ENCODE data around the gene UGT2A3. TPM values are rescaled to one million over a fixed set of nuclear protein-coding genes. Genes with fewer than 3 reads are reported as not detected.

Gene UGT2A3
- total and polyA plus RNA-seq, 7 donors, result 16.9 to 28.0 (median 17.4) TPM; not detected in 4

GRCh38 chr4:68891678-68892077 is 59.9 kb downstream of the UGT2A3 start:
- TF ChIP-seq POLR2A (IDR thresholded peaks at IDR 0.05) (no peak), EP300 (IDR thresholded peaks at IDR 0.05) (no peak), POLR2AphosphoS5 (IDR thresholded peaks at IDR 0.05) (no peak), CTCF (IDR thresholded peaks at IDR 0.05) (no peak)
- Histone ChIP-seq H3K27me3 (no peaks in the 10 kb centered on the region), H3K36me3 (no peaks in the 10 kb centered on the region), H3K4me3 (no peak overlapping the region), H3K9me3 (no peaks in the 10 kb centered on the region), H3K27ac (no peak overlapping the region), H3K4me1 (no peaks in the 10 kb centered on the region)
- intact Hi-C loops (cut with DNase I), result no loop called here
- DNase-seq, result no peak
- 74 to 90% methylated on average over 3 of the region's 3 CpGs for WGBS, 2 donors

- DNase-seq, result no peak
- TF ChIP-seq CTCF (IDR thresholded peaks at IDR 0.05) (no peak), POLR2AphosphoS5 (IDR thresholded peaks at IDR 0.05) (no peak), EP300 (IDR thresholded peaks at IDR 0.05) (no peak)
- no peak overlapping the region for H3K4me3 ChIP-seq
- H3K9me3 ChIP-seq, result no peaks in the 10 kb centered on the region
- 83 to 88% methylated on average over 1 of the region's 1 CpG for WGBS, 2 donors
- no peaks in the 10 kb centered on the region for H3K36me3 ChIP-seq
- no peaks in the 10 kb centered on the region for H3K27me3 ChIP-seq
- no peak overlapping the region for H3K27ac ChIP-seq
- intact Hi-C loops (cut with DNase I), result loop anchor here (5.0 kb wide), 1 partner anchor 242 kb away; no protein-coding TSS in a partner anchor
- H3K4me1 ChIP-seq, result no peaks in the 10 kb centered on the region
These were observed 66.1 kb downstream of the UGT2A3 start for GRCh38 chr4:68885545-68885944.

GRCh38 chr4:68883870-68884269 is 67.7 kb downstream of the UGT2A3 start:
- no peak for TF ChIP-seq POLR2AphosphoS5 (IDR thresholded peaks at IDR 0.05)
- TF ChIP-seq EP300 (IDR thresholded peaks at IDR 0.05), result no peak
- no peak for TF ChIP-seq POLR2A (IDR thresholded peaks at IDR 0.05)
- no peak for TF ChIP-seq CTCF (IDR thresholded peaks at IDR 0.05)
- no peak for DNase-seq
- H3K36me3 ChIP-seq, result no peaks in the 10 kb centered on the region
- no peak overlapping the region for H3K4me3 ChIP-seq
- intact Hi-C loops (cut with DNase I), result no loop called here
- 28 to 54% methylated on average over 6 of the region's 6 CpGs for WGBS, 2 donors
- H3K9me3 ChIP-seq, result no peaks in the 10 kb centered on the region
- H3K27me3 ChIP-seq, result no peaks in the 10 kb centered on the region
- H3K27ac ChIP-seq, result no peak overlapping the region
- no peaks in the 10 kb centered on the region for H3K4me1 ChIP-seq

Small RNAs within 50 kb of the gene (small RNA-seq; reads per million reads assigned to genes)
- 0 reads per million in 3 donors for gene AC021146.3
- gene AC021146.6, result 0 reads per million in 3 donors

Other genes with a start within 250 kb of the UGT2A3 start
- gene UGT2B10, start 135.8 kb downstream of the UGT2A3 start, total RNA-seq, result not detected
- gene UGT2B10, start 135.8 kb downstream of the UGT2A3 start, polyA plus RNA-seq, result under 1 TPM; 0.07 to 0.60 (median 0.46) TPM
- gene UGT2B7, start 144.7 kb upstream of the UGT2A3 start, total RNA-seq, result not detected
- 1 to 10 TPM; 1.6 to 2.5 (median 2.4) TPM for gene UGT2B7, start 144.7 kb upstream of the UGT2A3 start, polyA plus RNA-seq

Measured in sigmoid colon (tissue), 7 donors.